ENCODE data around the gene OR4C11.

GRCh38 chr11:55571828-55572227 is 35.6 kb downstream of the OR4C11 start, which contains the start of gene OR4C16:
- TF ChIP-seq CTCF (conservative IDR thresholded peaks at IDR 0.05) (no peak), EZH2 (IDR thresholded peaks at IDR 0.05; ENCODE audit: low read depth) (no peak)
